Ramos (cell line): ENCODE results near the gene ZDHHC24.

Experiments used
- in situ Hi-C: fragments of 300-500 bp; cut with MboI; formaldehyde crosslinking; loops from one replicate; pipeline ENCODE4 v1.14.3; 2022; ENCODE audit warnings: low sequenced_read_pairs; ENCODE audit not compliant: unreplicated experiment

Gene ZDHHC24

GRCh38 chr11:66476173-66476840, 69.5 kb downstream of the ZDHHC24 start:
- in situ Hi-C loops: loop anchor here (5.0 kb wide), 1 partner anchor 69 kb away; no protein-coding TSS in a partner anchor

DNA sequence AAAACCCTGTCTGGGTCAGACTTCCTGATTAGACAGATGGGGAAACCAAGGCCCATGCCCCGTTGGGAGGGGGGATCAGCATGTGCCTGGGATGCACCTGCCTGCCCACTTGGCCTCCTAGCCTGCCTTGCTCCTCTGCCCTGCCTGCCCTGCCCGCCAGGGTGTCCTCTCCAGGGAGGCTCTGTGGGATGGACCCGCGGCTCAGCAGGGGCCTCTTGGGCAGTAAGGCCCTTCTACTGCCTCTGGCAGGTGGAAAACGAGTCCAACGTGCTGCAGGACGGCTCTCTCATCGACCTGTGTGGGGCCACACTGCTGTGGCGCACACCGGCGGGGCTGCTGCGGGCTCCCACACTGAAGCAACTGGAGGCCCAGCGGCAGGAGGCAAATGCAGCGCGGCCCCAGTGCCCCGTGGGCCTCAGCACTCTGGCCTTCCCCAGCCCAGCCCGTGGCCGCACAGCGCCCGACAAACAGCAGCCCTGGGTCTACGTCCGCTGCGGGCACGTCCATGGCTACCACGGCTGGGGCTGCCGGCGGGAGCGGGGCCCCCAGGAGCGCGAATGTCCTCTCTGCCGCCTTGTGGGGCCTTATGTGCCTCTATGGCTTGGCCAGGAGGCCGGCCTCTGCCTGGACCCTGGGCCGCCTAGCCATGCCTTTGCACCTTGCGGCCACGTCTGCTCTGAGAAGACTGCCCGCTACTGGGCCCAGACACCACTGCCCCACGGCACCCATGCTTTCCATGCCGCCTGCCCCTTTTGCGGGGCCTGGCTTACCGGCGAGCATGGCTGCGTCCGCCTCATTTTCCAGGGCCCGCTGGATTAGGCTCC, 70.3 kb downstream of the ZDHHC24 start:
- in situ Hi-C loops: loop anchor here (5.0 kb wide), 1 partner anchor 68 kb away; no protein-coding TSS in a partner anchor

- in situ Hi-C loops: no loop called here
Measured at GRCh38 chr11:66473608-66474515, 72.0 kb downstream of the ZDHHC24 start.

- in situ Hi-C loops: no loop called here
Measured at GRCh38 chr11:66473167-66473566, 72.7 kb downstream of the ZDHHC24 start.

- in situ Hi-C loops: no loop called here
Measured at GRCh38 chr11:66472054-66472453, 73.8 kb downstream of the ZDHHC24 start.

- in situ Hi-C loops: no loop called here
Measured at GRCh38 chr11:66471142-66471541, 74.7 kb downstream of the ZDHHC24 start.
